Bone marrow (tissue), 2 donors: Measurements from ENCODE around the gene NEMP1.
"Not testable (repeated sequence)": the region's sequence is repeated elsewhere in the genome, so short reads cannot be mapped to it uniquely, and the experiment has no call there.

ENCODE experiments used
- DNase-seq, 2 donors: peaks; one replicate each; lab custom pipeline; 2025; lab: John Stamatoyannopoulos, UW

Gene NEMP1, protein sequence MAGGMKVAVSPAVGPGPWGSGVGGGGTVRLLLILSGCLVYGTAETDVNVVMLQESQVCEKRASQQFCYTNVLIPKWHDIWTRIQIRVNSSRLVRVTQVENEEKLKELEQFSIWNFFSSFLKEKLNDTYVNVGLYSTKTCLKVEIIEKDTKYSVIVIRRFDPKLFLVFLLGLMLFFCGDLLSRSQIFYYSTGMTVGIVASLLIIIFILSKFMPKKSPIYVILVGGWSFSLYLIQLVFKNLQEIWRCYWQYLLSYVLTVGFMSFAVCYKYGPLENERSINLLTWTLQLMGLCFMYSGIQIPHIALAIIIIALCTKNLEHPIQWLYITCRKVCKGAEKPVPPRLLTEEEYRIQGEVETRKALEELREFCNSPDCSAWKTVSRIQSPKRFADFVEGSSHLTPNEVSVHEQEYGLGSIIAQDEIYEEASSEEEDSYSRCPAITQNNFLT

DNA sequence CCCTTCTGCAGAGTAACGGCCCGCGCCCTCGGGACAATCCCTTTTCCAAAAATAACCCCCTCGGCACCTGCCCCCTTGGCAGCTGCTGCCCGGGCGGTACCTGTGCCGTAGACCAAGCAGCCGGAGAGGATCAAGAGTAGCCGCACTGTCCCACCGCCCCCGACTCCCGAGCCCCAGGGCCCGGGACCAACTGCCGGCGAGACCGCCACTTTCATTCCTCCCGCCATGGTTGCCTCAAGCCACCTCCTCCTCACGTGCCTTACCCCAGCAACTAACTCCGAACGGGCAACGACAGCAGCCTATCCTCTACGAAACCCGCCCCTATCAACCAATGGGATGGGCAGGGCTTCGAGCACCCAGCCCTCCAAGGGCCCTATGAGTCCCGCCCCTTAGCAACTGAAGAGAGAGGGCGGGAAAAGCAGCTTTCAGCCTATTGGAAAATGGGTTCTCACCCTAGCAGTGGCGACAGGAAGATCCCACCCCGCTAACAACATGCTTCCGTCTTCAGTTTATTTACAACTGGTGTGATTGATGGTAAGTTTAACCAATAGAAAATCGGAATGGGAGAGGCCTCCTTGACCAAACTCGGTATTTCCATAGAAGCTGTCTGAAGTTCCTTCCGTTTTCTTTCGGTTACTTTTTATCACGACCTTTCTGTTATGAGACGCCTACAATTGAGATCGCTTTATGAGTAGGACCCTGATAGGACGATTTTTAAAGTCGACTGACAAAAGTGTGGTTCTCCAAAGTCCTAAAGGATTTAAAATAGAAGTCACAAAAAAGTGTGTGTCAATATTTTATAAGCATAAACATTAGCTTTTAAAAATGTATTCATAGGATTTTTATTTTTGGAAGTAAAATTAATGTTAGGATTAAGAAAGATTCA lies at the start of gene NEMP1:
Gene NEMP1 (minus strand): TSS at position 273 of the 886 bp plus-strand sequence. CDS start 46 bp downstream, at position 227.
- peak; percentile 74 to 100 for DNase-seq

GRCh38 chr12:57127726-57128518 lies 49.3 kb upstream of the NEMP1 start, which contains the start of gene LRP1:
Gene LRP1, plus strand, starts transcription at chr12:57128483. Its CDS starts 482 bp downstream, at chr12:57128965.
- peak in 1 of 2 donors; percentile 56 for DNase-seq

DNA sequence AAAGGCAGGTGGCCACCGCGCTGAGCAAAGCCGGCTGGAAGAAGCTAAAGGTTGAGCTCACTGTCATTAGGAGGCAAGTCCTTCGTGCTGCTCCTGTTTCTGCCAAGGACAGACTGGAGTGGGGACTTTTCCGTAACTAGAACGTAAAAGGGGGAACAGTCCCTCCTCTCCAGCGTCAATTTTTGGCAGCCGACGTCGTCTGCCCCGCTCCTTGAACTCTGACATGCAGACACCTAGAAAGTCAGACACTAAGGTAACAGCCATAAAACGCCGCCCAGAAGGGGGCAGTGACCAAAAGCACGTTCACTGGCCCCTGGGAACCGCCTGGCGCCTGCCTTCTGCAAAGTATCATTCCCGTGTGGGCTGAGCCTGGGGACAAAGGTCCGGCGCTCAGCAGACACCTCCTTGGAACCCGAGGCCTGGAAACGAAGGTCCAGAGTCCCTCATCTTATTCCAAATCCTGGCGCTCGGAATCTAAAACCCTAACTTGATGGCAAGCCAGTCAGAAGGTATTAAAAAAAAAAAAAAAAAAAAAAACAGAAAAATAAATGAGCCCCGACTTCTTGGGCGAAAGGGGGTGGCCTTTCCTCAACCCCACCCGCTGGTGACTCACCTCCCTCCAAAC lies 48.6 kb upstream of the NEMP1 start:
- peak; percentile 8 to 13 for DNase-seq

- no peak for DNase-seq
Observed at GRCh38 chr12:57126561-57126960, 48.0 kb upstream of the NEMP1 start.

GRCh38 chr12:57126061-57126460 lies 47.5 kb upstream of the NEMP1 start:
- DNase-seq: no peak

DNA sequence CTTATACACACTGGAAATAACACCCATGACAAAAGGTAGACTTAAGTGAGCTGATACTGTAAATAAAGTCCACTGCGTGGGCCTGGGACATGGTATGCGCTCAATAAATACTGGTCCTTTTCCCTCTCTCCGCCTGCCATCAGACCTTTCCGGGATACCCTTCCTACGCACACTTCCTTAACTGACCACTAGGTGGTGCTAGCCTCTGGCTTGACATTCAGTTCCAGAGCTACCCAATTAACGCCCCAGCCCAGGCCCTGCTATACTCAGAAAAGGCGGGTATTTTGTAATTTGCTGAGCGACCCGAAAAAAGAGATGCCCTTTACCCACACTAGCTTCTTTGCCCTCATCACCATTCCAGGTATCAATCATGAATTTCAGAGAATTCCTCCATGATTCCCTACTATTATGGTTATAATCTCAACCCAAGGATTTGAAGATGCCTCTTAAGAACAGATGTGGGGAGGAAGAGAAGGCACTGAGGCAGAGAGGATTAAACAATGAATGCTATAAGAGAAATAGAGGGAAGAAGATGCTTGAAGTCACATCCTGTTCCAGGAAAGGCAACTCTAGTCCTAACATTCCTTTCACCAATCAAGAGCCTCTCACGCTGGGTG lies 45.8 kb upstream of the NEMP1 start:
- DNase-seq: peak; percentile 8 to 59

GRCh38 chr12:57123813-57124212 lies 45.2 kb upstream of the NEMP1 start:
- DNase-seq: no peak

DNA sequence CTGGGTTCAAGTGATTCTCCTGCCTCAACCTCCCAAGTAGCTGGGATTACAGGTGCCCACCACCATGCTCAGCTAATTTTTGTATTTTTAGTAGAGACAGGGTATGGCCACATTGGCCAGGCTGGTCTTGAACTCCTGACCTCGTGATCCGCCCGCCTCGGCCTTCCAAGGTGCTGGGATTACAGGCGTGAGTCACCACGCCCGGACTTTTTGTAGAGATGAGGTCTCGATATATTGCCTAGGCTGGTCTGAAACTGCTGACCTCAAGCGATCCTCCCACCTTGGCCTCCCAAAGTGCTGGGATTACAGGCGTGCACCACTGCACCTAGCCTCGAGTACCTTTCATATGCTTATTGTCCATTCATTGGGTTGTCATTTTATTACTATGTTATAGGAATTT lies 42.1 kb upstream of the NEMP1 start:
- DNase-seq: not testable (repeated sequence)

GRCh38 chr12:57119294-57120085 lies 40.9 kb upstream of the NEMP1 start:
- DNase-seq: no peak

DNA sequence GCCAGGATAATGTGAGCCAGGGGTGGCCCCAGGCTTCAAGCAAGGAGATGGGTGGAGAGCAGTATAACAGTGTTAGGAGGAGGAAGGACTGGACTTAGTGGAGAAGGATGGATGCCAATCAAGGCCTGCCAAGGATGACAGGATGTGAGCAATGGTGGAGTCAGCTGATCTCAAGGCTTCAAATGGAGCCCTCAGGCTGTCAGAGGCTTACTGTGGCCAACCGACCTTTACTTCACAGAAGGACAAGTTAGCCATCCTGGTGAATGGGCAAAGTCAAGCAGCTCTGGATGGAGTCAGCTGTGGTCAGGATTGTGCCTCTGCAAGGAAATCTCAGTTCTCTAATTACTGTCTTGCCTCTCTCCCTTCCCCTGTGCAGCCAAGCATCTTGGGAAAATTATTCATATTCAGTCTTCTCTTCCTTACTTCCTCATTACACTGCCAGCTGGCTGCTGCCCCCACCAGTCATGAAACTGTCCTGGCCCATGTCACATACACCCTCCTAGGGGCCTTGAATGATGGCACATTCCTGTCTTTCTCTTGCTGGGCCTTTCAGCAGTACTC lies 40.2 kb upstream of the NEMP1 start:
- peak; percentile 51 to 52 for DNase-seq

GRCh38 chr12:57116580-57117281 lies 38.1 kb upstream of the NEMP1 start:
- DNase-seq: no peak

DNA sequence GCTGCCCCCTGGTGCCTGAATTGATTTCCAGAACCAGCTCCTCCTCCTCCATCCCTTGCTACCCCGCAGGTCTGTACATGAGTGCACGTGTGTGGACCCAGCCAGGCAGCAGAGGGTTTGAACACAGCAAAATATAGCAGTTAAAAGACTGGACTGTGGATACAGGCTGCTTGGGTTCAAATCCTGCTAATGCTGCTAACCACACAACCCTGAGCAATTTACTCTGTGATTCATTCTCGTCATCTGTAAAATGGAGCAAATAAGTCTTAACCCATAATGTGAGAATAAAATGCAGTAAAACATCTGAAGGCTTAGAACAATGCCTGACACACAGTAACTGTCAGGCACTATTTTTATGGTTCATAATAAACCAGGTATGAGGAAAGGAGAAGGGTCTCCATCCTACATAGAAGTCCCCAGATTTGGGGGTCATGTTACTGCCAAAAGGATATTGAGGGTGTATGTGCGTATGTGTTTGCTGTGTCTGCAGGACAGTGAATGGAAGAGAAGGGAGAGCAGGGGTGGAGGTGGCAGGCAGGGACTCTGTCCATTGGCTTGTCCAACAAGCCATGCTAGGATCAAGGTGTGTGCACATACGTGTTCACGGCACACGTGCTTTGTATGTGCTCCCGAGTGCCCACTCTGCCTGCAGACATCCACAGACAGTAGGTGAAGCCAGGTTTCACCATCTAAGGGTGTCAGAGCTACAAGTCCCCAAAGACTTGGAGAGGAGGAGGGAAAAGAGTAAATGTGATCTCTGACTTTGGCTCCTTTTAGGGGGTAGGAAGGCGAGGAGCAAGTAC lies 34.1 kb upstream of the NEMP1 start:
- no peak for DNase-seq

DNA sequence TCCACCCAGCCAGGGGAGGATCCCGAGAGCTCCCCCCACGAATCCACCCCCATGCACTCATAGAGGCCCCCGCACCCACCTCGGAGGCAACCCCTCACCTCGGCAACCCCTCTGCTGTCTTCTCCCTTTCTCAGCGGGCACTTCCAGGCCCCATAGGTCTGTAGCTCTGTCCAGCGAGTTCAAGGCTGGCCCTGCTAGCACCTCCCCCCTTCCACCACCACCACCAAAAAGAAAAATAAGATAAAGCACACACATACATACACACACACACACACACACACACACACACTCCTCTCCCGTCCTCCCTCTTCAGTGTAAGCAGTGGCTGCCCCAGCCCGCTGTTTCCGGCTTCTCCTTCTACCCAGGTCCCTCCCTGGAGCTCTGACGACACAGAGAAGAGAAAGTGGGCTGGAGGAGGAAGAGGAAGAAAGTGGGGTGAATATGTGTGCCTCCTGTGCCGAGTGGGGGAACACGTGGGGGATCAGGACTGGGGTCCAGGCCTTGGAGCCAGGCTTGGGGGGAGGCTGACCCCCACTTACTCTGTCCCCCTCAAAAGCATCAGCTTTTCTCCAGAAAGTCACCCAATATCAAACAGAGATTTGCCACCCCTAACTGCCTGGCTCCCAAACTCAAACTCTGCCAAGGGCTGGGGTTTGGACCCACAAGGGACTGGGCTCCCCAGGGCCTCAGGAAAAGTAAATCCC lies 32.6 kb upstream of the NEMP1 start, which contains the start of gene STAT6:
Gene STAT6 (minus strand): TSS at position 332 of the 704 bp plus-strand sequence. CDS start 3,084 bp downstream, outside the sequence.
- DNase-seq: peak; percentile 84 to 95

GRCh38 chr12:57110104-57111030 lies 31.8 kb upstream of the NEMP1 start:
- DNase-seq: peak in 1 of 2 donors; percentile 48

- no peak for DNase-seq
Observed at GRCh38 chr12:57109207-57110103, 30.9 kb upstream of the NEMP1 start.
